H1 (cell line): Measurements from ENCODE around the gene TMEM72.

ENCODE experiments used
- CEBPB ChIP-seq: IDR thresholded peaks from 2 replicates; pipeline ENCODE4 v1.6.1; 2012; ENCODE audit warnings: low read depth, low read length
- CHD2 ChIP-seq: IDR thresholded peaks from 2 replicates; pipeline ENCODE4 v1.6.1; 2012; ENCODE audit warnings: low read length, improper control_type of control experiment
- CTCF ChIP-seq, 3 experiments: IDR thresholded peaks; 1 replicate in 2 of 3; 2 replicates in 1 of 3; pipeline versions ENCODE4 v1.5.1 to v1.6.1; 2011; ENCODE audit warnings: low read length in 3 of 3, mild to moderate bottlenecking in 3 of 3, inconsistent platforms in 2 of 3, low read depth in 1 of 3, moderate library complexity in 1 of 3; ENCODE audit not compliant: insufficient read depth in 1 of 3; ENCODE audit errors: control extremely low read depth in 1 of 3
- EP300 ChIP-seq, 2 experiments: IDR thresholded peaks; 1 replicate in 1 of 2; 2 replicates in 1 of 2; pipeline ENCODE4 v1.6.1; 2011 to 2012; ENCODE audit warnings: low read depth in 2 of 2, low read length in 2 of 2, mild to moderate bottlenecking in 2 of 2, borderline replicate concordance in 1 of 2, inconsistent platforms in 1 of 2, moderate library complexity in 1 of 2
- JUND ChIP-seq: IDR thresholded peaks from 2 replicates; pipeline ENCODE4 v1.6.1; 2011; ENCODE audit warnings: mild to moderate bottlenecking, improper control_type of control experiment, low read length
- MAFK ChIP-seq: IDR thresholded peaks from 2 replicates; pipeline ENCODE4 v1.6.1; 2012; ENCODE audit warnings: low read depth, mild to moderate bottlenecking, improper control_type of control experiment, low read length
- NRF1 ChIP-seq: IDR thresholded peaks from 2 replicates; pipeline ENCODE4 v1.6.1; 2011; ENCODE audit warnings: mild to moderate bottlenecking, low read depth, low read length, improper control_type of control experiment
- SP2 ChIP-seq: IDR thresholded peaks from 2 replicates; pipeline ENCODE4 v1.6.1; 2012; ENCODE audit warnings: mild to moderate bottlenecking, low read length, inconsistent platforms
- TAF1 ChIP-seq: IDR thresholded peaks from 2 replicates; pipeline ENCODE4 v1.6.1; 2011; ENCODE audit warnings: mild to moderate bottlenecking, low read depth, low read length
- USF2 ChIP-seq: IDR thresholded peaks from 2 replicates; pipeline ENCODE4 v1.6.1; 2011; ENCODE audit warnings: low read length, improper control_type of control experiment
- ZNF274 ChIP-seq: IDR thresholded peaks from 2 replicates; pipeline ENCODE4 v1.7.0; 2012; ENCODE audit warnings: low read length, borderline replicate concordance; ENCODE audit errors: extremely low read depth

GRCh38 chr10:44947371-44948152 lies 36.4 kb downstream of the TMEM72 start:
- TF ChIP-seq CHD2 (no peak), TAF1 (no peak), NRF1 (no peak), CTCF (IDR thresholded peaks at IDR 0.05; ENCODE audit: control extremely low read depth in 1 of 3, insufficient read depth in 1 of 3, low read depth in 1 of 3, low read length in 3 of 3) (no peak), ZNF274 (no peak), JUND (no peak), CEBPB (no peak), USF2 (no peak), SP2 (no peak), MAFK (no peak), EP300 (IDR thresholded peaks at IDR 0.05; ENCODE audit: borderline replicate concordance in 1 of 2, low read depth in 2 of 2, low read length in 2 of 2) (no peak)
